SU-DHL-6 (cell line): ENCODE results near the gene DDX52.

Experiments
- H2AFZ ChIP-seq: fragments of 200-600 bp; sonication (generic); 2 replicates; pipeline ENCODE4 v1.6.1; 2014; ENCODE audit warnings: low read depth, mild to moderate bottlenecking, moderate library complexity, mixed read lengths, antibody characterized with exemption, low read length; ENCODE audit not compliant: severe bottlenecking
- H3F3A ChIP-seq: fragments of 200-600 bp; shearing (Covaris generic); 2 replicates; pipeline ENCODE4 v1.6.0; 2016; ENCODE audit warnings: antibody characterized with exemption, mild to moderate bottlenecking; ENCODE audit not compliant: insufficient read depth
- H3K27ac ChIP-seq: fragments of 200-600 bp; sonication (generic); 2 replicates; pipeline ENCODE4 v1.5.1; 2016; ENCODE audit warnings: low read depth, mild to moderate bottlenecking, low read length, moderate library complexity, mixed read lengths
- H3K27me3 ChIP-seq: fragments of 200-600 bp; sonication (generic), shearing (Covaris generic); 2 replicates; pipeline ENCODE4 v1.6.0; 2014; ENCODE audit warnings: mild to moderate bottlenecking, low read length
- H3K36me3 ChIP-seq: fragments of 200-600 bp; sonication (generic); 2 replicates; pipeline ENCODE4 v1.6.1; 2014; ENCODE audit warnings: mild to moderate bottlenecking, low read length, mixed read lengths
- H3K4me2 ChIP-seq: fragments of 300-600, 200-600 bp; shearing (Covaris generic), sonication (generic); 2 replicates; pipeline ENCODE4 v1.6.0; 2014; ENCODE audit warnings: low read length, low read depth, mild to moderate bottlenecking; ENCODE audit not compliant: poor library complexity, severe bottlenecking
- H3K4me3 ChIP-seq: fragments of 200-600 bp; sonication (generic); 2 replicates; pipeline ENCODE4 v1.5.1; 2014; ENCODE audit warnings: antibody characterized with exemption, low read length, mild to moderate bottlenecking, mixed read lengths; ENCODE audit not compliant: insufficient read depth, poor library complexity, severe bottlenecking
- H3K79me2 ChIP-seq: fragments of 200-600 bp; sonication (generic); 2 replicates; pipeline ENCODE4 v1.6.1; 2014; ENCODE audit warnings: mild to moderate bottlenecking, low read length, moderate library complexity; ENCODE audit not compliant: insufficient read depth
- H3K9ac ChIP-seq: fragments of 200-600 bp; sonication (generic); 2 replicates; pipeline ENCODE4 v1.7.0; 2014; ENCODE audit warnings: mild to moderate bottlenecking, low read length
- H3K9me2 ChIP-seq: fragments of 200-600 bp; sonication (generic); replicated peaks from 2 replicates; pipeline ENCODE4 v1.6.1; 2014; ENCODE audit warnings: low read length; ENCODE audit not compliant: insufficient read depth
- H3K9me3 ChIP-seq: fragments of 200-600 bp; sonication (generic); 2 replicates; pipeline ENCODE4 v1.6.1; 2014; ENCODE audit warnings: low read length, mixed read lengths; ENCODE audit not compliant: insufficient read depth
- H4K20me1 ChIP-seq: fragments of 200-600 bp; sonication (generic); 2 replicates; pipeline ENCODE4 v1.6.1; 2014; ENCODE audit warnings: low read depth, mild to moderate bottlenecking, antibody characterized with exemption, low read length, moderate library complexity, mixed read lengths
- CTCF ChIP-seq: fragments of 200-600 bp; sonication (generic); IDR thresholded peaks from one replicate; pipeline ENCODE4 v1.5.1; 2017; ENCODE audit warnings: antibody characterized with exemption, mild to moderate bottlenecking, low read length, moderate library complexity; ENCODE audit not compliant: insufficient read depth, poor library complexity, severe bottlenecking
- EZH2phosphoT487 ChIP-seq: fragments of 200-600 bp; sonication (generic), shearing (Covaris generic); conservative IDR thresholded peaks from 2 replicates; pipeline ENCODE4 v1.6.1; 2018; ENCODE audit warnings: mild to moderate bottlenecking, antibody characterized with exemption, low read length, moderate library complexity, mixed read lengths

Gene DDX52

GRCh38 chr17:37576281-37576680 is 67.0 kb downstream of the DDX52 start:
- Histone ChIP-seq H3K36me3 (peaks cover 42% of the 10 kb centered on the region), H3K27me3 (no peaks in the 10 kb centered on the region), H3K27ac (no peak overlapping the region)

GRCh38 chr17:37574427-37574826 is 68.8 kb downstream of the DDX52 start:
- H4K20me1 ChIP-seq = no peaks in the 10 kb centered on the region
- no peak overlapping the region for H3K9ac ChIP-seq
- H3F3A ChIP-seq = no peaks in the 10 kb centered on the region
- H2AFZ ChIP-seq = no peak overlapping the region
- no peak overlapping the region for H3K4me2 ChIP-seq
- no peak overlapping the region for H3K4me3 ChIP-seq
- no peaks in the 10 kb centered on the region for H3K9me3 ChIP-seq
- H3K36me3 ChIP-seq = peaks cover 54% of the 10 kb centered on the region
- H3K27me3 ChIP-seq = no peaks in the 10 kb centered on the region
- no peaks in the 10 kb centered on the region for H3K9me2 ChIP-seq
- TF ChIP-seq CTCF = no peak
- no peak for TF ChIP-seq EZH2phosphoT487
- no peak overlapping the region for H3K27ac ChIP-seq
- H3K79me2 ChIP-seq = no peaks in the 10 kb centered on the region

More at GRCh38 chr17:37576281-37576680, 67.0 kb downstream of the DDX52 start:
- H3F3A ChIP-seq = no peaks in the 10 kb centered on the region
- TF ChIP-seq EZH2phosphoT487 (no peak), CTCF (no peak)
- no peaks in the 10 kb centered on the region for H4K20me1 ChIP-seq
- no peaks in the 10 kb centered on the region for H3K9me3 ChIP-seq
- H3K4me3 ChIP-seq = no peak overlapping the region
- H3K4me2 ChIP-seq = no peak overlapping the region
- no peak overlapping the region for H2AFZ ChIP-seq
- no peaks in the 10 kb centered on the region for H3K79me2 ChIP-seq
- H3K9me2 ChIP-seq = no peaks in the 10 kb centered on the region
- no peak overlapping the region for H3K9ac ChIP-seq

GRCh38 chr17:37571674-37572073 is 71.6 kb downstream of the DDX52 start:
- no peak overlapping the region for H3K4me3 ChIP-seq
- no peaks in the 10 kb centered on the region for H3K9me2 ChIP-seq
- H3F3A ChIP-seq = no peaks in the 10 kb centered on the region
- TF ChIP-seq CTCF (no peak), EZH2phosphoT487 (no peak)
- H3K79me2 ChIP-seq = no peaks in the 10 kb centered on the region; the same call in 1 of the 2 replicates
- H3K27me3 ChIP-seq = no peaks in the 10 kb centered on the region
- H2AFZ ChIP-seq = no peak overlapping the region
- no peak overlapping the region for H3K9ac ChIP-seq
- H4K20me1 ChIP-seq = no peaks in the 10 kb centered on the region
- no peaks in the 10 kb centered on the region for H3K9me3 ChIP-seq
- H3K36me3 ChIP-seq = peaks cover 60% of the 10 kb centered on the region
- H3K4me2 ChIP-seq = no peak overlapping the region
- H3K27ac ChIP-seq = no peak overlapping the region
